Thyroid gland (tissue), 4 donors: ENCODE measurements around the gene OVOL3.

Source experiments
- POLR2A ChIP-seq, 2 donors: fragments of 450-650 bp; IDR thresholded peaks; one replicate each; pipeline ENCODE4 v1.6.1; 2017; ENCODE audit warnings: antibody characterized with exemption in 2 of 2, mild to moderate bottlenecking in 2 of 2, moderate library complexity in 1 of 2
- TF ChIP-seq, protein P1 (sequence below), 6 experiments: fragments of 200-600 bp in 3 of 6; fragments of 450-650 bp in 3 of 6; sonication (generic) in 3 of 6; IDR thresholded peaks; one replicate each; pipeline ENCODE4 v1.5.1; 2016 to 2019; ENCODE audit warnings: antibody characterized with exemption in 6 of 6, mild to moderate bottlenecking in 2 of 6, inconsistent platforms in 1 of 6, moderate library complexity in 1 of 6

DNA sequence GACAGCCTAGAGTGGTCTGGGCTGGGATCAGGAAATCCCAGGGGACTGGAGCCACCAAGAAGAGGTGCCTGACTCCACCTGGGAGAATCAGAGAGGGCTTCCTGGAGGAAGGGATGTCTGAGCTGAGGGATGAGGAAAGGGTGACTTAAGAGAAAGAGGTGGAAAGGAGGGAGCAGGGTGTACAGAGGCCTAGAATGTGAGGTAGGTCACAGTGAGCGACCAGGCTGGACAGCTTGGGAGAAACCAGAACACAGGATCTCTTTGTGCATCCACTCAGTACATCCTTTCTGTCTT lies 5.3 kb downstream of the OVOL3 start:
- TF ChIP-seq, protein P1, sequence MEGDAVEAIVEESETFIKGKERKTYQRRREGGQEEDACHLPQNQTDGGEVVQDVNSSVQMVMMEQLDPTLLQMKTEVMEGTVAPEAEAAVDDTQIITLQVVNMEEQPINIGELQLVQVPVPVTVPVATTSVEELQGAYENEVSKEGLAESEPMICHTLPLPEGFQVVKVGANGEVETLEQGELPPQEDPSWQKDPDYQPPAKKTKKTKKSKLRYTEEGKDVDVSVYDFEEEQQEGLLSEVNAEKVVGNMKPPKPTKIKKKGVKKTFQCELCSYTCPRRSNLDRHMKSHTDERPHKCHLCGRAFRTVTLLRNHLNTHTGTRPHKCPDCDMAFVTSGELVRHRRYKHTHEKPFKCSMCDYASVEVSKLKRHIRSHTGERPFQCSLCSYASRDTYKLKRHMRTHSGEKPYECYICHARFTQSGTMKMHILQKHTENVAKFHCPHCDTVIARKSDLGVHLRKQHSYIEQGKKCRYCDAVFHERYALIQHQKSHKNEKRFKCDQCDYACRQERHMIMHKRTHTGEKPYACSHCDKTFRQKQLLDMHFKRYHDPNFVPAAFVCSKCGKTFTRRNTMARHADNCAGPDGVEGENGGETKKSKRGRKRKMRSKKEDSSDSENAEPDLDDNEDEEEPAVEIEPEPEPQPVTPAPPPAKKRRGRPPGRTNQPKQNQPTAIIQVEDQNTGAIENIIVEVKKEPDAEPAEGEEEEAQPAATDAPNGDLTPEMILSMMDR (IDR thresholded peaks at IDR 0.05), result no peak
- no peak for TF ChIP-seq POLR2A (IDR thresholded peaks at IDR 0.05)
